Measurements from ENCODE around the gene RNF144B. TPM values are rescaled to one million over a fixed set of nuclear protein-coding genes. Genes with fewer than 3 reads are reported as not detected.

RNF144B gene
- total RNA-seq, 1 donor from 2014 or later: 7.2 TPM

GRCh38 chr6:18432180-18432579, 45.0 kb downstream of the RNF144B start:
- peaks cover 31% of the 10 kb centered on the region for H3K4me1 Mint-ChIP-seq (ENCODE audit: low read depth, unreplicated experiment)
- peak overlapping the region; percentile 72 for H3K27ac Mint-ChIP-seq (ENCODE audit: unreplicated experiment)

GRCh38 chr6:18432619-18433018, 45.5 kb downstream of the RNF144B start:
- TF ChIP-seq EZH2 (IDR thresholded peaks at IDR 0.05; ENCODE audit: insufficient read depth, low read length): no peak
- TF ChIP-seq CTCF (IDR thresholded peaks at IDR 0.05; ENCODE audit: insufficient read depth, low read depth, low read length): no peak
- Histone ChIP-seq H3K79me2 (ENCODE audit: insufficient read depth, low read length) (no peaks in the 10 kb centered on the region), H3K27ac (ENCODE audit: low read depth, low read length) (no peak overlapping the region), H3K27me3 (ENCODE audit: insufficient read depth, low read length) (no peaks in the 10 kb centered on the region), H3K4me2 (ENCODE audit: low read length) (peak overlapping the region; percentile 18), H3K36me3 (ENCODE audit: insufficient read depth, low read length) (no peaks in the 10 kb centered on the region), H4K20me1 (ENCODE audit: insufficient read depth, low read length) (no peaks in the 10 kb centered on the region), H3K4me3 (ENCODE audit: insufficient read depth, low read depth, low read length) (no peak overlapping the region), H3K9ac (ENCODE audit: low read length) (no peak overlapping the region), H3K9me3 (ENCODE audit: insufficient read depth, low read depth, low read length) (no peaks in the 10 kb centered on the region), H2AFZ (ENCODE audit: low read depth, low read length) (no peak overlapping the region), H3K4me1 (ENCODE audit: insufficient read depth, low read length) (peaks cover 5% of the 10 kb centered on the region)
- no peaks in the 10 kb centered on the region for H3K36me3 Mint-ChIP-seq (ENCODE audit: low read depth, unreplicated experiment)
- peak overlapping the region; percentile 72 for H3K27ac Mint-ChIP-seq (ENCODE audit: unreplicated experiment)
- peaks cover 31% of the 10 kb centered on the region for H3K4me1 Mint-ChIP-seq (ENCODE audit: low read depth, unreplicated experiment)
- no peaks in the 10 kb centered on the region for H3K9me3 Mint-ChIP-seq (ENCODE audit: unreplicated experiment)
- no peak for DNase-seq (ENCODE audit: low read depth)
- H3K27me3 Mint-ChIP-seq (ENCODE audit: low read depth, unreplicated experiment): no peaks in the 10 kb centered on the region
- no peak overlapping the region for H3K4me3 Mint-ChIP-seq (ENCODE audit: unreplicated experiment)
- no peak for FAIRE-seq

More at GRCh38 chr6:18432180-18432579, 45.0 kb downstream of the RNF144B start:
- DNase-seq (ENCODE audit: low read depth): peak; percentile 70
- FAIRE-seq: no peak
- H3K79me2 ChIP-seq (ENCODE audit: insufficient read depth, low read length): no peaks in the 10 kb centered on the region
- no peak overlapping the region for H3K9ac ChIP-seq (ENCODE audit: low read length)
- H3K36me3 ChIP-seq (ENCODE audit: insufficient read depth, low read length): no peaks in the 10 kb centered on the region
- H3K36me3 Mint-ChIP-seq (ENCODE audit: low read depth, unreplicated experiment): no peaks in the 10 kb centered on the region
- no peak overlapping the region for H3K4me3 Mint-ChIP-seq (ENCODE audit: unreplicated experiment)
- H3K9me3 Mint-ChIP-seq (ENCODE audit: unreplicated experiment): no peaks in the 10 kb centered on the region
- peak overlapping the region; percentile 14 for H3K27ac ChIP-seq (ENCODE audit: low read depth, low read length)
- H2AFZ ChIP-seq (ENCODE audit: low read depth, low read length): no peak overlapping the region
- peak overlapping the region; percentile 18 for H3K4me2 ChIP-seq (ENCODE audit: low read length)
- H3K27me3 ChIP-seq (ENCODE audit: insufficient read depth, low read length): no peaks in the 10 kb centered on the region
- H3K4me1 ChIP-seq (ENCODE audit: insufficient read depth, low read length): peaks cover 5% of the 10 kb centered on the region
- TF ChIP-seq EZH2 (IDR thresholded peaks at IDR 0.05; ENCODE audit: insufficient read depth, low read length) (no peak), CTCF (IDR thresholded peaks at IDR 0.05; ENCODE audit: insufficient read depth, low read depth, low read length) (no peak)
- no peaks in the 10 kb centered on the region for H3K9me3 ChIP-seq (ENCODE audit: insufficient read depth, low read depth, low read length)
- H4K20me1 ChIP-seq (ENCODE audit: insufficient read depth, low read length): no peaks in the 10 kb centered on the region
- no peaks in the 10 kb centered on the region for H3K27me3 Mint-ChIP-seq (ENCODE audit: low read depth, unreplicated experiment)
- no peak overlapping the region for H3K4me3 ChIP-seq (ENCODE audit: insufficient read depth, low read depth, low read length)

- no peaks in the 10 kb centered on the region for H3K27me3 Mint-ChIP-seq (ENCODE audit: low read depth, unreplicated experiment)
- H2AFZ ChIP-seq (ENCODE audit: low read depth, low read length): peak overlapping the region; percentile 24
- no peak for DNase-seq (ENCODE audit: low read depth)
Measured at GRCh38 chr6:18433059-18433458, 45.9 kb downstream of the RNF144B start.

More at GRCh38 chr6:18433059-18433458, 45.9 kb downstream of the RNF144B start:
- Histone ChIP-seq H3K9me3 (ENCODE audit: insufficient read depth, low read depth, low read length) (no peaks in the 10 kb centered on the region), H3K4me2 (ENCODE audit: low read length) (no peak overlapping the region), H3K4me1 (ENCODE audit: insufficient read depth, low read length) (peaks cover 5% of the 10 kb centered on the region), H4K20me1 (ENCODE audit: insufficient read depth, low read length) (no peaks in the 10 kb centered on the region), H3K4me3 (ENCODE audit: insufficient read depth, low read depth, low read length) (no peak overlapping the region), H3K36me3 (ENCODE audit: insufficient read depth, low read length) (no peaks in the 10 kb centered on the region), H3K79me2 (ENCODE audit: insufficient read depth, low read length) (no peaks in the 10 kb centered on the region), H3K27me3 (ENCODE audit: insufficient read depth, low read length) (no peaks in the 10 kb centered on the region), H3K9ac (ENCODE audit: low read length) (no peak overlapping the region), H3K27ac (ENCODE audit: low read depth, low read length) (no peak overlapping the region)
- TF ChIP-seq EZH2 (IDR thresholded peaks at IDR 0.05; ENCODE audit: insufficient read depth, low read length) (no peak), CTCF (IDR thresholded peaks at IDR 0.05; ENCODE audit: insufficient read depth, low read depth, low read length) (no peak)
- Mint-ChIP-seq H3K4me1 (ENCODE audit: low read depth, unreplicated experiment) (peaks cover 31% of the 10 kb centered on the region), H3K27ac (ENCODE audit: unreplicated experiment) (peak overlapping the region; percentile 72), H3K9me3 (ENCODE audit: unreplicated experiment) (no peaks in the 10 kb centered on the region), H3K36me3 (ENCODE audit: low read depth, unreplicated experiment) (no peaks in the 10 kb centered on the region), H3K4me3 (ENCODE audit: unreplicated experiment) (no peak overlapping the region)
- no peak for FAIRE-seq

Measured in astrocyte (in vitro differentiated cells and primary cell).